ENCODE measurements around the gene IL17RD.

The IL17RD gene

DNA sequence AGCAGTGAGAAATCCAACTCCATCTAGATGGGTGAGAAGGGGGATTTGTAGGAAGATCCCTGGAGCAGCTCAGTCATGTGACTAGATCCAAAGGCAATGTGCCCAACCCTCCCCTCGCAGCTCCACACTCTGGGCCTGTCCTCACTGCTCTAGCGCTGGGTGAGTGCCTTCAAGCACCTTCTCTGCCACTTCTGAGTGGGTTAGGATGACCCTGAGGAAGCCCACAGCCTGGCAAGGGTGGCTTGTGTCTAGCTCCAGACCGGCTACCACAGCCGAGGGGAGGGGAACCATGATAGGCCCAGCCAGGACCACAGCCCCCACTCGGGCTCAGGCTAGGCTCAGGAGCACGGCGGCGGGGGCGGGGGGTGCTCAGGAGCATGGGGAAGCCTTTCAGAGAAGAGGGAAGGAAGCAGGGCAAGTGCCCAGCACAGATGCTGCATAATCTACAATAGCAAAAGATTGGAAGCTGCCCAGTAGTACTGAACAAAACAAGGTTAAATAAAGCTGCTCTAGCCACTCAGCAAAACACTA, 103.0 kb downstream of the IL17RD start:
- peak overlapping the region; percentile 49 for H3K27ac ChIP-seq (ENCODE audit: low read length)
- H3K4me1 ChIP-seq (ENCODE audit: control insufficient read depth in 1 of 2, insufficient read depth in 2 of 2, low read length in 2 of 2) = peaks cover 11 to 37% of the 10 kb centered on the region in 2 donors
- H3K9me3 ChIP-seq (ENCODE audit: control insufficient read depth in 1 of 2, low read length in 2 of 2) = no peaks in the 10 kb centered on the region
- no peaks in the 10 kb centered on the region for H3K27me3 ChIP-seq (ENCODE audit: low read depth, low read length)
- no peaks in the 10 kb centered on the region for H3K36me3 ChIP-seq (ENCODE audit: control insufficient read depth in 1 of 2, insufficient read depth in 2 of 2, low read length in 2 of 2)
- peak overlapping the region in 1 of 2 donors; percentile 26 for H3K4me3 ChIP-seq (ENCODE audit: low read depth in 1 of 2, low read length in 2 of 2)

- Histone ChIP-seq H3K4me1 (ENCODE audit: control insufficient read depth in 1 of 2, insufficient read depth in 2 of 2, low read length in 2 of 2) (peaks cover 11 to 37% of the 10 kb centered on the region in 2 donors), H3K36me3 (ENCODE audit: control insufficient read depth in 1 of 2, insufficient read depth in 2 of 2, low read length in 2 of 2) (no peaks in the 10 kb centered on the region), H3K27me3 (ENCODE audit: low read depth, low read length) (no peaks in the 10 kb centered on the region), H3K9me3 (ENCODE audit: control insufficient read depth in 1 of 2, low read length in 2 of 2) (no peaks in the 10 kb centered on the region), H3K27ac (ENCODE audit: low read length) (peak overlapping the region; percentile 49), H3K4me3 (ENCODE audit: low read depth in 1 of 2, low read length in 2 of 2) (no peak overlapping the region)
Observed at GRCh38 chr3:57061556-57061955, 103.6 kb downstream of the IL17RD start.

DNA sequence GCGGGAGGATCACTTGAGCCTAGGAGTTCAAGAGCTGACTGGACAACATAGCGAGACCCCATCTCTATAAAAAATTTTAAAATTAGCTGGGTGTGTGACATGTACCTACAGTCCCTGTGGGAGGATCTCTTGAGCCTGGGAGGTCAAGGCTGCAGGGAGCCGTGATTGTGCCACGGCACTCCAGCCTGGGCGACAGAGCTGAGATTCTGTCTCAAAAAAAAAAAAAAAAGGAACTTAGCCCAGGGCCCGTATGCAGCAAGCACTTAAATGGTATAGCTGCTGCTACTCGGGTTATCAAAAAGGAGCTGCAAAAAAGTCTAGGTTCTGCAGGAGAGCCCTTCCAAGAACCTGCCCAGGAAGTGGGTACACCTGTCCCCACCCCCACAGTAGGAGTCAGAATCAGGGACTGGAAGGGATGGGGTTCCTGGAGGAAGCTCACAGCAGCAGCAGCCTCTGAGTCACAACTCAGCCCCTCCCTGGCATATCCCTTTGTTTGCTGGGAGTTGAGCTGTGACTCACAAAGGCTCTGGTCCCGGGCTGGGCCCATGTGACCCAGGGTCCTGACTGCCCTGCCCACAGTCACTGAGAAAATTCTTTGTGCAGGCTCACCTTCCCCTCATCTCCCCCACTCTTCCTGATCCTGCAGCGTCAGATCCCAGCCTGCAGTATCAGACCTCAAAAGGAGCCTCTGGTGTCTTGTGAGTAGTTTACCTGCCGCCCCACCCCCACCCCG, 104.9 kb downstream of the IL17RD start, which contains the start of gene SPATA12:
TSS of gene SPATA12 (plus strand) at position 576 of the 733 bp plus-strand sequence. CDS start 13,031 bp downstream, outside the sequence.
- peaks cover 11 to 37% of the 10 kb centered on the region in 2 donors for H3K4me1 ChIP-seq (ENCODE audit: control insufficient read depth in 1 of 2, insufficient read depth in 2 of 2, low read length in 2 of 2)
- H3K27me3 ChIP-seq (ENCODE audit: low read depth, low read length) = no peaks in the 10 kb centered on the region
- H3K4me3 ChIP-seq (ENCODE audit: low read depth in 1 of 2, low read length in 2 of 2) = no peak within 1 kb of the TSS
- H3K36me3 ChIP-seq (ENCODE audit: control insufficient read depth in 1 of 2, insufficient read depth in 2 of 2, low read length in 2 of 2) = no peaks in the 10 kb centered on the region
- H3K9me3 ChIP-seq (ENCODE audit: control insufficient read depth in 1 of 2, low read length in 2 of 2) = no peaks in the 10 kb centered on the region
- peak within 1 kb of the TSS; percentile 31 for H3K27ac ChIP-seq (ENCODE audit: low read length)

DNA sequence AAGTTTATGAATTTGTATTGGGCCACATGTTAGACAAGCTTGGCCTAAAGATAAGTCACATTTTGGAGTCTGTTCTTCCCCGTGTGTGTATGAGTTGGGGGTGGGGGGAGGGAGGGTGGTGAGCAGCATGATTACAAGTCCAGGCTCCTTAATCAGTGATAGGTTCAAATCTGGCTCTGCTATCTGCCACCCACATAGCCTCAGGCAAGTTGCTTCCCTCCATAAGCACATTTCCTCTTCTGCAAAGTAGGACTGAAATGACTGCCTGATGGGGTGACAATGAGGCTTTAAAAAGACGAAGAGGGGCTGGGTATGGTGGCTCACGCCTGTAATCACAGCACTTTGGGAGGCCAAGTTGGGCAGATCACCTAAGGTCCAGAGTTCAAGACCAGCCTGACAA, 105.7 kb downstream of the IL17RD start:
- no peaks in the 10 kb centered on the region for H3K36me3 ChIP-seq (ENCODE audit: control insufficient read depth in 1 of 2, insufficient read depth in 2 of 2, low read length in 2 of 2)

DNA sequence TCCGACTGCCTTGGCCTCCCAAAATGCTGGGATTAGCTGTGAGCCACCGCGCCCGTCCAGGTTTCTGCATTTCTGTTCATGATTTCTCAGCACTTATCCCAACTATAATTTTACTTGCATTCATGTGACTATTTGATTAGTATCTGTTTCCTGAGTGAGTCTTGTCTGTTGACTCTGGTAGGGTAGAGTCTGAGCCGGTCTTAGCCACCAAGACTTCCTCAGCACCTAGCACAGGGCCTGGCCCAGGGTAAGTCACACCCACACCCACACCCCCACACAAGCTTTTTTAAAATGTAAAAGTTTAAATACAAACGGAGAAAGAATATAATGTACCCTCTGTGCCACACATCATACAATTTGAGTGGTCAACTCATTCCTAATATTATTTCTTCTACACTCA, 107.8 kb downstream of the IL17RD start:
- H3K27me3 ChIP-seq (ENCODE audit: low read depth, low read length) = no peaks in the 10 kb centered on the region
- no peak overlapping the region for H3K27ac ChIP-seq (ENCODE audit: low read length)

More for the DNA sequence above, 105.7 kb downstream of the IL17RD start:
- Histone ChIP-seq H3K4me1 (ENCODE audit: control insufficient read depth in 1 of 2, insufficient read depth in 2 of 2, low read length in 2 of 2) (peaks cover 11 to 37% of the 10 kb centered on the region in 2 donors), H3K27me3 (ENCODE audit: low read depth, low read length) (no peaks in the 10 kb centered on the region), H3K9me3 (ENCODE audit: control insufficient read depth in 1 of 2, low read length in 2 of 2) (no peaks in the 10 kb centered on the region), H3K27ac (ENCODE audit: low read length) (no peak overlapping the region), H3K4me3 (ENCODE audit: low read depth in 1 of 2, low read length in 2 of 2) (no peak overlapping the region)

DNA sequence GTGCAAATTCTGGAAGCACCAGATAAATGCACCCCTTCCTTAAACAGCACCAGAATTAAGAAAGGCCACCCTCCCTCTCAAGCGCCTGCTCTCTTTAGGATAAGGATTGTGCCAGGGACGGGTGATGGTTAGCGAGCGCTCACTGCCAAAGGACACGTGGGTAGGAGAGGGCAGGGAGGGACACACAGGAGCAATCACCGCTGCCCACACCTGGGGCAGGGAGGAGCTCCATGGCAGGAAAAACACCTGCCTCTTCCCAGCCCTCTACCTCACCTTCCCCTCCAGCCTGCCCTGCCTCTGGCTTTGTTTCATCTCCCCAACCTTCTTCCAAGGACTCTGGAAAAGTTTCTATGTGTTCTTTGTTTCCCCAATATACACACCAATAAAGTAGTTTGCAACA, 112.0 kb downstream of the IL17RD start:
- no peaks in the 10 kb centered on the region for H3K27me3 ChIP-seq (ENCODE audit: low read depth, low read length)
- H3K4me3 ChIP-seq (ENCODE audit: low read depth in 1 of 2, low read length in 2 of 2) = no peak overlapping the region
- peaks cover 2 to 6% of the 10 kb centered on the region in 2 donors for H3K4me1 ChIP-seq (ENCODE audit: control insufficient read depth in 1 of 2, insufficient read depth in 2 of 2, low read length in 2 of 2)
- H3K36me3 ChIP-seq (ENCODE audit: control insufficient read depth in 1 of 2, insufficient read depth in 2 of 2, low read length in 2 of 2) = no peaks in the 10 kb centered on the region
- no peaks in the 10 kb centered on the region for H3K9me3 ChIP-seq (ENCODE audit: control insufficient read depth in 1 of 2, low read length in 2 of 2)
- no peak overlapping the region for H3K27ac ChIP-seq (ENCODE audit: low read length)

More for the DNA sequence above, 107.8 kb downstream of the IL17RD start:
- Histone ChIP-seq H3K4me3 (ENCODE audit: low read depth in 1 of 2, low read length in 2 of 2) (no peak overlapping the region), H3K36me3 (ENCODE audit: control insufficient read depth in 1 of 2, insufficient read depth in 2 of 2, low read length in 2 of 2) (no peaks in the 10 kb centered on the region), H3K9me3 (ENCODE audit: control insufficient read depth in 1 of 2, low read length in 2 of 2) (no peaks in the 10 kb centered on the region), H3K4me1 (ENCODE audit: control insufficient read depth in 1 of 2, insufficient read depth in 2 of 2, low read length in 2 of 2) (peaks cover 11 to 23% of the 10 kb centered on the region in 2 donors)

GRCh38 chr3:57052662-57053061, 112.5 kb downstream of the IL17RD start:
- H3K27ac ChIP-seq (ENCODE audit: low read length) = no peak overlapping the region
- H3K9me3 ChIP-seq (ENCODE audit: control insufficient read depth in 1 of 2, low read length in 2 of 2) = no peaks in the 10 kb centered on the region
- H3K4me3 ChIP-seq (ENCODE audit: low read depth in 1 of 2, low read length in 2 of 2) = no peak overlapping the region
- H3K4me1 ChIP-seq (ENCODE audit: control insufficient read depth in 1 of 2, insufficient read depth in 2 of 2, low read length in 2 of 2) = peaks cover 6 to 11% of the 10 kb centered on the region in 2 donors
- H3K36me3 ChIP-seq (ENCODE audit: control insufficient read depth in 1 of 2, insufficient read depth in 2 of 2, low read length in 2 of 2) = no peaks in the 10 kb centered on the region
- no peaks in the 10 kb centered on the region for H3K27me3 ChIP-seq (ENCODE audit: low read depth, low read length)

DNA sequence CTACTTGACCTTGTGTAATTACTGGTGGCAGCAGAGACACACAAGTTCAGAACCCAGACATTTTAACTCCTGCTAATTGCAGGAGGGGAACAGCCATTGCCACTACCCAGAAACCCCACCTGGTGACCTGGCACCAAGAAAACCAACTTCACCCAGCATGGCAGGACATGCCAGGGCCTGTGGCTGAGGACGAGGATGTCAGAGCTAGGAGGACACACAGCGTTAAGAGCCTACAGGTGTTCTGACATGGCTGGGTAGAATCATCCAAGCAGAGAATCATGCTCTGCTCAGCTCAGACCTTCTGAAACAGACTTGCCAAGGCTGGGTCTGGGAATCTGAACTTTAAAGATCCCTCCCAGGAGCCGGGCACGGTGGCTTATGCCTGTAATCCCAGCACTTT, 116.4 kb downstream of the IL17RD start:
- H3K9me3 ChIP-seq (ENCODE audit: control insufficient read depth in 1 of 2, low read length in 2 of 2) = no peaks in the 10 kb centered on the region
- H3K4me3 ChIP-seq (ENCODE audit: low read depth in 1 of 2, low read length in 2 of 2) = no peak overlapping the region
- peaks cover 13 to 33% of the 10 kb centered on the region in 2 donors for H3K4me1 ChIP-seq (ENCODE audit: control insufficient read depth in 1 of 2, insufficient read depth in 2 of 2, low read length in 2 of 2)
- no peak overlapping the region for H3K27ac ChIP-seq (ENCODE audit: low read length)
- H3K27me3 ChIP-seq (ENCODE audit: low read depth, low read length) = no peaks in the 10 kb centered on the region
- H3K36me3 ChIP-seq (ENCODE audit: control insufficient read depth in 1 of 2, insufficient read depth in 2 of 2, low read length in 2 of 2) = no peaks in the 10 kb centered on the region

- no peaks in the 10 kb centered on the region for H3K27me3 ChIP-seq (ENCODE audit: low read depth, low read length)
- no peak overlapping the region for H3K27ac ChIP-seq (ENCODE audit: low read length)
Observed at GRCh38 chr3:57048052-57048671, 117.0 kb downstream of the IL17RD start.

DNA sequence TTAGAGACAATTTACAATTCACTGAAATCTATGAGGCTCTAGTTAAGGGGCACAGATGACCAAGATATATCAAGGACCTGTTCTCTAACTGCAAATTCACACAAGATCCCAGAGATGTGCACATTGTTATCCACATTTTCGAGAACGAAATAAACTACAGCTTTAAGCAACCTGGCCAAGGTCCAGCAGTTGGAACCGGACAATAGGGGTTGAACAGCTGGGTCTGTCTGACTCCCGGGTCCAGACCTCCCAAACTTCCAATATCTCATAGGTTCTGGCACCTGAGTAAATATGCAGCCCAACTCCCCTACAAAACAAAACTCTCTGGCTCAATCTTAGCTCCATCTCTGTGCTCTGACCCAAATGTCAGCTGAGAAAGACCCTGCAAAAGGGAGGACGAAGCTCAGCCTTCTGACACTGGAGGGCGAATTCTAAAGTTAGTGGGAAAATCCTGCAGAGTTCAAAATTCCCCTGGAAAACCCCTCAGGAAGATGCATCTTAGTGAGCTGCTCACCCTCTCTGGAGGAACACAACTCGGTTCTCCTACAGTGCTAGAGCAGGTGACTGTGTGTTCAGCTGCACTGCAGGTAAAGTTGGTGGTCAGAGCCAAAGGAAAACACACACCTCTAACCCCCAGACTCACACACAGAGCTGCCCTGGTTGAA, 118.9 kb downstream of the IL17RD start:
- Histone ChIP-seq H3K4me1 (ENCODE audit: control insufficient read depth in 1 of 2, insufficient read depth in 2 of 2, low read length in 2 of 2) (peaks cover 13 to 37% of the 10 kb centered on the region in 2 donors), H3K4me3 (ENCODE audit: low read depth in 1 of 2, low read length in 2 of 2) (no peak overlapping the region), H3K36me3 (ENCODE audit: control insufficient read depth in 1 of 2, insufficient read depth in 2 of 2, low read length in 2 of 2) (no peaks in the 10 kb centered on the region), H3K27ac (ENCODE audit: low read length) (no peak overlapping the region), H3K27me3 (ENCODE audit: low read depth, low read length) (no peaks in the 10 kb centered on the region), H3K9me3 (ENCODE audit: control insufficient read depth in 1 of 2, low read length in 2 of 2) (no peaks in the 10 kb centered on the region)

More at GRCh38 chr3:57048052-57048671, 117.0 kb downstream of the IL17RD start:
- Histone ChIP-seq H3K9me3 (ENCODE audit: control insufficient read depth in 1 of 2, low read length in 2 of 2) (no peaks in the 10 kb centered on the region), H3K4me1 (ENCODE audit: control insufficient read depth in 1 of 2, insufficient read depth in 2 of 2, low read length in 2 of 2) (peaks cover 13 to 33% of the 10 kb centered on the region in 2 donors), H3K4me3 (ENCODE audit: low read depth in 1 of 2, low read length in 2 of 2) (no peak overlapping the region), H3K36me3 (ENCODE audit: control insufficient read depth in 1 of 2, insufficient read depth in 2 of 2, low read length in 2 of 2) (no peaks in the 10 kb centered on the region)

DNA sequence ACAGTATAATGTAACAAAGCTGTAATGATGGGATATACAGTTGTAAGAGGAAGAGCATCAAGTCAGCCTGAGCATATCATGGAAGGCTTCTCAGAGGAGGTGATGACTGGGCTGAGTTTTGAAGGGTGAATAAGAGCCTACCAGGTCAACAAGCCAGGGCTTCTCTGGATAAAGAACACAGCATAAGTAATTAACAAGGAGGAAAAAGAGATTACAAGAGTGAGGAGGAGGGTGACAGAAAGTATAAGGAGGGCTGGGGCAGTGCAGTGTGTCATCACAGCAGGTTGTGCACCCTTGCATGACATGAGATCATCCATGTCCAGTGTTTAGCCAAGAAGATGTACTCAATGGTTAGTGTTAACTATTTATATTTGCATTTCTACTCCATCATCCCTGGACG, 121.6 kb downstream of the IL17RD start:
- H3K27ac ChIP-seq (ENCODE audit: low read length) = no peak overlapping the region
- no peak overlapping the region for H3K4me3 ChIP-seq (ENCODE audit: low read depth in 1 of 2, low read length in 2 of 2)
- H3K27me3 ChIP-seq (ENCODE audit: low read depth, low read length) = no peaks in the 10 kb centered on the region
- H3K4me1 ChIP-seq (ENCODE audit: control insufficient read depth in 1 of 2, insufficient read depth in 2 of 2, low read length in 2 of 2) = peaks cover 13 to 34% of the 10 kb centered on the region in 2 donors
- H3K9me3 ChIP-seq (ENCODE audit: control insufficient read depth in 1 of 2, low read length in 2 of 2) = no peaks in the 10 kb centered on the region
- no peaks in the 10 kb centered on the region for H3K36me3 ChIP-seq (ENCODE audit: control insufficient read depth in 1 of 2, insufficient read depth in 2 of 2, low read length in 2 of 2)
